ENCODE data around the gene HAGHL.
"Not testable (repeated sequence)": the region's sequence is repeated elsewhere in the genome, so short reads cannot be mapped to it uniquely, and the experiment has no call there.

The HAGHL gene

GRCh38 chr16:774086-775001 is 47.4 kb downstream of the HAGHL start:
- no peak for DNase-seq

GRCh38 chr16:775236-775796 is 48.4 kb downstream of the HAGHL start:
- DNase-seq = no peak

GRCh38 chr16:776298-776697 is 49.4 kb downstream of the HAGHL start:
- not testable (repeated sequence) for DNase-seq

DNA sequence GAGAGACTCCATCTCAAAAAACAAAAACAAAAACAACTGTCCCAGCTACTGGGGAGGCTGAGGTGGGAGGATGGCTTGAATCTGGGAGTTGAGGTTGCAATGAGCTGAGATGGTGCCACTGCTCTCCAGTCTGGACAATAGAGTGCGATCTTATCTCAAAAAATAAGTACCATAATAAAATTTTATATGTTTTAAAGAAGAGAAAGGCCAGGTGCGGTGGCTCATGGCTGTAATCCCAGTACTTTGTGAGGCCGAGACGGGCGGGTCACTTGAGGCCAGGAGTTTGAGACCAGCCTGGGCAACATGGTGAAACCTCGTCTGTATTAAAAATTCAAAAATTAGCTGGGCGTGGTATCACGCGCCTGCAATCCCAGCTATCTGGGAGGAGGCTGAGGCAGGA is 49.9 kb downstream of the HAGHL start:
- no peak for DNase-seq

DNA sequence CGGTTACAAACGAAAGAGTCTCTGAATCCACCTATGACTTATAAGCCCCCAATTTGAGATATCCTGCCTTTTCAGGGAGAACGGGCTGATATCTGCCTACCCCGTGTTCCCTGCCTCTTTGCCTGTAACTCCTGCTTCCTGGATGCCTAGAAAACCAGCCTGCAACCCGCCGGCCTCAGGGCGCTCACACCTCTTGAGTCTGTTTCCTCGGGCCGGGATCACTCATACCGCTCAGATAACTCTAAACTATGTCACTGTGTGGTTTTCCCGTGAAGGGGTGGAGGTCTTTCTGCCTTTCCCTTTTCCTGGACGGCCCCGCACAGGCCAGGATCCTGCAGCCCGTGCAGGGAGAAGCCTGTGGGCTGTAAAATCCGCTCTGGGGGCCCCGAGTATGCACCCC is 50.9 kb downstream of the HAGHL start:
- no peak for DNase-seq

DNA sequence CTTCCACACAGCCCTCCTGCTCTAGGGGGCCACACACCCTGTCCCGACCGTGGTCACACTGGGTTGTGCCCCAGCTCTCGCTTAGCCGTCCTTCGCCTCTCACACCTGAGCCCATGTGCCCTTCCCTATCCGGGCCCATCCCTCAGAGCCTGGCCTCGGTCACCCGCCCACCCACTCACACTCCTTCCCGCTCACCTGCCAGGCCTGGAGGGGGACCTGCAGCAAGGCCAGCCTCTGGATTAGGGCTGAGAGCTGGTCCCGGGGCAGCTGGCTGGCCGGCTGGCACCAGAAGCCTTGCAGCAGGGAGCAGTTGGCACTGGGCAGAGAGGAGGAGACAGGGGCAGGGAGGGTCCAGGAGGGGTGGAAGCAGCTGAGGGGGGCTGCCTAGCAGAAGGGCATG is 51.5 kb downstream of the HAGHL start:
- no peak for DNase-seq

DNA sequence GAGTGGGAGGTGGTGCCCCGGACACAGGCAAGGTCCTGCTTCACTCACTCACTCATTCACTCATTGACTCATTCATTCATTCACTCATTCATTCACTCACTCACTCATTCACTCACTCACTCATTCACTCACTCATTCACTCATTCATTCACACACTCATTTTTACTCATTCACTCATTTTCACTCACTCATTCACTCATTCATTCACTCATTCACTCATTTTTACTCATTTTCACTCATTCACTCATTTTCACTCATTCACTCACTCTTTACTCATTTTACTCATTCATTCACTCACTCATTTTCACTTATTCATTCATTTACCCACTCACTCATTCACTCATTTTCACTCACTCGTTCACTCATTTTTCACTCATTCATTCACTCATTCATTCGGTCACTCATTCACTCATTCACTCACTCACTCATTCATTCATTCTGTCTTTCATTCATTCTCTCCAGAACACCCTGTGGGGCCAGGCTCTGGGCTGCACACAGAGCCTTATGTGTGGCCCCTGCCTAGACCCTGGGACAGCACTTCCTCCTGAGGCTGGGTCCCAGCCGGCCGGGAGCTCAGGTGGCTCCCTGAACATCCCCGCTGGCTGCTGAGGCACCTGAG is 52.1 kb downstream of the HAGHL start:
- no peak for DNase-seq
